Uterus (tissue), 2 donors: ENCODE results near the gene NOS1AP.

ENCODE experiments used
- CTCF ChIP-seq, 4 experiments: fragments of 200-600 bp in 2 of 4; fragments of 450-650 bp in 2 of 4; sonication (generic) in 2 of 4; IDR thresholded peaks; one replicate each; pipeline ENCODE4 v1.5.1; 2016 to 2019; ENCODE audit warnings: antibody characterized with exemption in 4 of 4, mild to moderate bottlenecking in 2 of 4, moderate library complexity in 1 of 4
- POLR2A ChIP-seq, 2 donors: fragments of 450-650 bp; IDR thresholded peaks; one replicate each; pipeline ENCODE4 v1.6.1; 2016; ENCODE audit warnings: antibody characterized with exemption in 2 of 2, mild to moderate bottlenecking in 1 of 2, moderate library complexity in 1 of 2

- TF ChIP-seq CTCF (IDR thresholded peaks at IDR 0.05) (no peak), POLR2A (IDR thresholded peaks at IDR 0.05) (no peak)
Measured at GRCh38 chr1:162372159-162373071, 302.9 kb downstream of the NOS1AP start.
